HepG2 (cell line): ENCODE data around the gene STK11. TPM values are rescaled to one million over a fixed set of nuclear protein-coding genes. Genes with fewer than 3 reads are reported as not detected.
A peak's percentile ranks its signal among the peaks of the same experiment; 100 is the strongest.

Experiments used
- ATF2 ChIP-seq: sonication (generic); formaldehyde crosslinking; IDR thresholded peaks from 2 replicates; pipeline ENCODE4 v1.4.0; 2020; ENCODE audit warnings: missing genetic modification reagents
- CCDC6 ChIP-seq: sonication (generic); formaldehyde crosslinking; IDR thresholded peaks from 2 replicates; pipeline ENCODE4 v1.8.1; 2022; ENCODE audit warnings: mild to moderate bottlenecking, missing genetic modification reagents, moderate library complexity
- E2F2 ChIP-seq: sonication (generic); formaldehyde crosslinking; IDR thresholded peaks from 2 replicates; pipeline ENCODE4 v1.4.0; 2020; ENCODE audit warnings: missing genetic modification reagents, borderline replicate concordance
- EP300 ChIP-seq, 3 experiments: sonication (generic) in 1 of 3; formaldehyde crosslinking in 1 of 3; IDR thresholded peaks; 2 replicates each; pipeline versions ENCODE4 v1.5.1 to v1.6.1; 2011 to 2020; ENCODE audit warnings: low read depth in 2 of 3, low read length in 2 of 3, borderline replicate concordance in 1 of 3, improper control_type of control experiment in 1 of 3, mild to moderate bottlenecking in 1 of 3, missing genetic modification reagents in 1 of 3, moderate library complexity in 1 of 3
- HOXA3 ChIP-seq: sonication (generic); formaldehyde crosslinking; IDR thresholded peaks from 2 replicates; pipeline ENCODE4 v1.5.0; 2020; ENCODE audit warnings: missing genetic modification reagents
- IRF2 ChIP-seq: IDR thresholded peaks from 2 replicates; pipeline ENCODE4 v1.6.1; 2018; ENCODE audit warnings: missing genetic modification reagents, missing compliant biosample characterization
- MTA1 ChIP-seq: sonication (generic); formaldehyde crosslinking; IDR thresholded peaks from 2 replicates; pipeline ENCODE4 v1.4.0; 2020; ENCODE audit warnings: missing genetic modification reagents, mild to moderate bottlenecking, borderline replicate concordance
- NONO ChIP-seq, 2 experiments: fragments of 450-650 bp in 1 of 2; sonication (generic) in 1 of 2; formaldehyde crosslinking in 1 of 2; IDR thresholded peaks in 1 of 2; conservative IDR thresholded peaks in 1 of 2; 2 replicates each; pipeline versions ENCODE4 v1.6.1 to v1.8.0; 2017 to 2022; ENCODE audit warnings: mild to moderate bottlenecking in 1 of 2, missing genetic modification reagents in 1 of 2, moderate library complexity in 1 of 2
- PHF8 ChIP-seq: sonication (generic); formaldehyde crosslinking; IDR thresholded peaks from 2 replicates; pipeline ENCODE4 v1.5.0; 2020; ENCODE audit warnings: missing genetic modification reagents
- RBFOX2 ChIP-seq: fragments of 200-400 bp; formaldehyde crosslinking; IDR thresholded peaks from 2 replicates; pipeline ENCODE4 v1.6.1; 2017; ENCODE audit warnings: low read depth, mild to moderate bottlenecking, low read length
- SNRNP70 ChIP-seq: fragments of 200-400 bp; formaldehyde crosslinking; IDR thresholded peaks from 2 replicates; pipeline ENCODE4 v1.6.1; 2017; ENCODE audit warnings: mild to moderate bottlenecking, low read depth, low read length, moderate library complexity
- ZFP36 ChIP-seq: fragments of 150-350 bp; IDR thresholded peaks from 2 replicates; pipeline ENCODE4 v1.6.1; 2018; ENCODE audit warnings: borderline replicate concordance, low read length, low read depth; ENCODE audit not compliant: partially characterized antibody
- ZFYVE20 ChIP-seq: sonication (generic); formaldehyde crosslinking; IDR thresholded peaks from 2 replicates; pipeline ENCODE4 v1.8.0; 2023; ENCODE audit warnings: low read depth, mild to moderate bottlenecking, moderate library complexity, missing genetic modification reagents, borderline replicate concordance
- ZNF460 ChIP-seq: sonication (generic); formaldehyde crosslinking; IDR thresholded peaks from 2 replicates; pipeline ENCODE4 v1.5.1; 2020; ENCODE audit warnings: missing genetic modification reagents, mild to moderate bottlenecking, borderline replicate concordance
- ZNF740 ChIP-seq: sonication (generic); formaldehyde crosslinking; IDR thresholded peaks from 2 replicates; pipeline ENCODE4 v1.4.0; 2020; ENCODE audit warnings: missing genetic modification reagents
- ZNF841 ChIP-seq: sonication (generic); formaldehyde crosslinking; IDR thresholded peaks from 2 replicates; pipeline ENCODE4 v1.8.1; 2023; ENCODE audit warnings: missing genetic modification reagents, borderline replicate concordance
- ZSCAN20 ChIP-seq: sonication (generic); formaldehyde crosslinking; IDR thresholded peaks from 2 replicates; pipeline ENCODE4 v1.4.0; 2020; ENCODE audit warnings: missing genetic modification reagents, mild to moderate bottlenecking, borderline replicate concordance
- polyA plus RNA-seq, 8 experiments: library from polyadenylated mRNA; depleted of rRNA in 3 of 8; stranded (reverse) in 7 of 8; unstranded in 1 of 8; fragments of >200 nt; fragmentation: Illumina TruSeq in 4 of 8; extraction: Trizol in 4 of 8; gene quantifications; 2 replicates each; pipeline versions ENCODE4 v1.2.1 to v1.2.3, GENCODE V29; 2011 to 2016; ENCODE audit warnings: low read depth in 4 of 8, missing spikeins in 1 of 8, mixed read lengths in 1 of 8; ENCODE audit not compliant: insufficient read depth in 1 of 8
- total RNA-seq, 5 experiments: library from RNA; depleted of rRNA; stranded (reverse); fragments of >200 nt; fragmentation: Illumina TruSeq; extraction: Trizol; gene quantifications; 2 replicates each; pipeline ENCODE4 v1.2.3, GENCODE V29; 2016; ENCODE audit warnings: low read depth in 1 of 5
- TF ChIP-seq, protein P1 (sequence below): sonication (generic); formaldehyde crosslinking; IDR thresholded peaks from 2 replicates; pipeline ENCODE4 v1.4.0; 2020; ENCODE audit warnings: mild to moderate bottlenecking, missing genetic modification reagents

Gene STK11
- total and polyA plus RNA-seq, 2 of the 13 experiments (the other 11 are each of a cell fraction or from before 2014, with no cell fraction given), result 27.5 to 43.6 TPM

DNA sequence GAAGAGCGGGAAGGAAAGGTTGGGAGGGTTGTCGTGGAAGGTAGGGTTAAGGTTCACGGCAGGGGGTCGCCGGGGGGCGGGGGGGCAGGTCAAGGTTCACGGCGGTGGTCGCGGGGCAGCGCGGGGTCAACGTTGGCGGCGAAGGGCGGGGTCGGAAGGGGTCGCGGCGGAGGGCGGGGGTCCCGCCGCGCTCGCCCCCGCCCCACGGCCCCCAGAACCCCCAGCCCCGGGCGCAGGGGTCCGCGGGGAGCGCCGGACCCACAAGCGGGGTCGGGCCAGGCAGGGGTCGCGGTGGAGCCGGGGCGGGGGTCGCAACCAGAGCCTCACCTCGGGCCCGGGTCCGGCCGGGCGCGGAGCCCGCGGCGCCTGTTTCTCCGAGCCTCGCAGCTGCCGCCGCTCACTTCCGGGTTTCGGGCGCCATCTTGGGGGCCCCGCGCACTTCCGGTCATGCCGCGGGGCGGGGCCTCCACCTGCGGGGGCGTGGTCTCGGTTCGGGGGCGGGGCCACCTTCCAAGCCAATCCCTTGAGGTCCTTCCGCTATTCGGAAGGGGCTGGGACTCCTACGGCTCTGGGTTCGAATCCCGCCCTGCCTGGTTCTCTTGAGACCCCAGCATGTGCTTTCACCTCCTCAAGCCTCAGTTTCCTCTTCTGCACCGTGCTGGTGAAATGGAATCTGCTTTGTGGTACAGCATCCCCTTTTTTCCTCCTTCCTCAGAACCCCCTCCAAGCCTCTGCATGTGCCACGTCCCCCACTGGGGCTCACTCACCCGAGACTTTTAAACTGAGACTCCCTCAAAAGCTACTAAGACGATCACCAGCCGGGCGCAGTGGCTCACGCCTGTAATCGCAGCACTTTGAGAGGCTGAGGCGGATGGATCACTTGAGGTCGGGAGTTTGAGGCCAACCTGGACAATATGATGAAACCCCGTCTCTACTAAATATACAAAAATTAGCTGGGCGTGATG, 31.5 kb upstream of the STK11 start, which contains the start of gene SBNO2 (continued):
- TF ChIP-seq ZNF740 (CRISPR knock-in tag), result no peak
- 0 out of 2 replicates have a peak, but pooled peaks have one; percentile 54 for TF ChIP-seq ZSCAN20
- no peak for TF ChIP-seq ZFYVE20
- no peak for TF ChIP-seq E2F2
- TF ChIP-seq HOXA3, result peak; percentile 77
- peak; percentile 56; the same call in 1 of the 2 replicates for TF ChIP-seq PHF8 (CRISPR knock-in tag)
- TF ChIP-seq ZFP36, result no peak
- TF ChIP-seq MTA1 (CRISPR knock-in tag), result no peak
- TF ChIP-seq RBFOX2, result peak; percentile 89
- TF ChIP-seq IRF2, result 0 out of 2 replicates have a peak, but pooled peaks have one; percentile 33
- no peak for TF ChIP-seq ZNF841 (CRISPR knock-in tag)
- TF ChIP-seq ZNF460, result no peak
- TF ChIP-seq SNRNP70, result no peak
- TF ChIP-seq, protein P1, sequence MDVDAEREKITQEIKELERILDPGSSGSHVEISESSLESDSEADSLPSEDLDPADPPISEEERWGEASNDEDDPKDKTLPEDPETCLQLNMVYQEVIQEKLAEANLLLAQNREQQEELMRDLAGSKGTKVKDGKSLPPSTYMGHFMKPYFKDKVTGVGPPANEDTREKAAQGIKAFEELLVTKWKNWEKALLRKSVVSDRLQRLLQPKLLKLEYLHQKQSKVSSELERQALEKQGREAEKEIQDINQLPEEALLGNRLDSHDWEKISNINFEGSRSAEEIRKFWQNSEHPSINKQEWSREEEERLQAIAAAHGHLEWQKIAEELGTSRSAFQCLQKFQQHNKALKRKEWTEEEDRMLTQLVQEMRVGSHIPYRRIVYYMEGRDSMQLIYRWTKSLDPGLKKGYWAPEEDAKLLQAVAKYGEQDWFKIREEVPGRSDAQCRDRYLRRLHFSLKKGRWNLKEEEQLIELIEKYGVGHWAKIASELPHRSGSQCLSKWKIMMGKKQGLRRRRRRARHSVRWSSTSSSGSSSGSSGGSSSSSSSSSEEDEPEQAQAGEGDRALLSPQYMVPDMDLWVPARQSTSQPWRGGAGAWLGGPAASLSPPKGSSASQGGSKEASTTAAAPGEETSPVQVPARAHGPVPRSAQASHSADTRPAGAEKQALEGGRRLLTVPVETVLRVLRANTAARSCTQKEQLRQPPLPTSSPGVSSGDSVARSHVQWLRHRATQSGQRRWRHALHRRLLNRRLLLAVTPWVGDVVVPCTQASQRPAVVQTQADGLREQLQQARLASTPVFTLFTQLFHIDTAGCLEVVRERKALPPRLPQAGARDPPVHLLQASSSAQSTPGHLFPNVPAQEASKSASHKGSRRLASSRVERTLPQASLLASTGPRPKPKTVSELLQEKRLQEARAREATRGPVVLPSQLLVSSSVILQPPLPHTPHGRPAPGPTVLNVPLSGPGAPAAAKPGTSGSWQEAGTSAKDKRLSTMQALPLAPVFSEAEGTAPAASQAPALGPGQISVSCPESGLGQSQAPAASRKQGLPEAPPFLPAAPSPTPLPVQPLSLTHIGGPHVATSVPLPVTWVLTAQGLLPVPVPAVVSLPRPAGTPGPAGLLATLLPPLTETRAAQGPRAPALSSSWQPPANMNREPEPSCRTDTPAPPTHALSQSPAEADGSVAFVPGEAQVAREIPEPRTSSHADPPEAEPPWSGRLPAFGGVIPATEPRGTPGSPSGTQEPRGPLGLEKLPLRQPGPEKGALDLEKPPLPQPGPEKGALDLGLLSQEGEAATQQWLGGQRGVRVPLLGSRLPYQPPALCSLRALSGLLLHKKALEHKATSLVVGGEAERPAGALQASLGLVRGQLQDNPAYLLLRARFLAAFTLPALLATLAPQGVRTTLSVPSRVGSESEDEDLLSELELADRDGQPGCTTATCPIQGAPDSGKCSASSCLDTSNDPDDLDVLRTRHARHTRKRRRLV (CRISPR knock-in tag), result no peak
- no peak for TF ChIP-seq NONO (IDR thresholded peaks at IDR 0.05)
- TF ChIP-seq NONO (CRISPR knock-in tag; conservative IDR thresholded peaks at IDR 0.05), result peak; percentile 60; the same call in 1 of the 2 replicates
- TF ChIP-seq CCDC6 (CRISPR knock-in tag), result no peak
- 0 out of 2 replicates have a peak, but pooled peaks have one; percentile 38 for TF ChIP-seq ATF2 (CRISPR knock-in tag)
- TF ChIP-seq EP300 (IDR thresholded peaks at IDR 0.05; ENCODE audit: low read depth in 2 of 2, low read length in 2 of 2), result no peak
- no peak for TF ChIP-seq EP300 (CRISPR knock-in tag; IDR thresholded peaks at IDR 0.05; ENCODE audit: borderline replicate concordance)
